HCT116 (cell line): Measurements from ENCODE around the gene PIK3CA.

Source experiments
- CEBPB ChIP-seq: IDR thresholded peaks from 2 replicates; pipeline ENCODE4 v1.6.1; 2012; ENCODE audit warnings: low read depth
- EZH2 ChIP-seq: fragments of 200-600 bp; sonication (generic); IDR thresholded peaks from 2 replicates; pipeline ENCODE4 v1.6.1; 2017; ENCODE audit warnings: antibody characterized with exemption, mixed run types
- EZH2phosphoT487 ChIP-seq: fragments of 200-600 bp; IDR thresholded peaks from 2 replicates; pipeline ENCODE4 v1.6.1; 2018; ENCODE audit warnings: antibody characterized with exemption, borderline replicate concordance
- FOSL1 ChIP-seq: IDR thresholded peaks from 2 replicates; pipeline ENCODE4 v1.6.1; 2012; ENCODE audit warnings: low read depth
- POLR2A ChIP-seq: IDR thresholded peaks from 2 replicates; pipeline ENCODE4 v1.7.0; 2011; ENCODE audit warnings: borderline replicate concordance; ENCODE audit not compliant: insufficient read depth, insufficient read length; ENCODE audit errors: extremely low read depth
- RAD21 ChIP-seq: IDR thresholded peaks from 2 replicates; pipeline ENCODE4 v1.6.1; 2012; ENCODE audit warnings: low read depth, mild to moderate bottlenecking
- ZFX ChIP-seq: fragments of 450-650 bp; IDR thresholded peaks from 2 replicates; pipeline ENCODE4 v1.6.1; 2017
- TF ChIP-seq, protein P1 (sequence below), 3 experiments: fragments of 200-600 bp in 1 of 3; sonication (generic) in 1 of 3; IDR thresholded peaks in 2 of 3; conservative IDR thresholded peaks in 1 of 3; 2 replicates each; pipeline ENCODE4 v1.5.1; 2012 to 2017; ENCODE audit warnings: low read depth in 2 of 3, low read length in 2 of 3, antibody characterized with exemption in 1 of 3, borderline replicate concordance in 1 of 3, control low read depth in 1 of 3, mild to moderate bottlenecking in 1 of 3, mixed read lengths in 1 of 3, mixed run types in 1 of 3, moderate library complexity in 1 of 3; ENCODE audit not compliant: insufficient read depth in 1 of 3
- TF ChIP-seq, protein P2 (sequence below): IDR thresholded peaks from 2 replicates; pipeline ENCODE4 v1.6.1; 2012; ENCODE audit warnings: low read depth

DNA sequence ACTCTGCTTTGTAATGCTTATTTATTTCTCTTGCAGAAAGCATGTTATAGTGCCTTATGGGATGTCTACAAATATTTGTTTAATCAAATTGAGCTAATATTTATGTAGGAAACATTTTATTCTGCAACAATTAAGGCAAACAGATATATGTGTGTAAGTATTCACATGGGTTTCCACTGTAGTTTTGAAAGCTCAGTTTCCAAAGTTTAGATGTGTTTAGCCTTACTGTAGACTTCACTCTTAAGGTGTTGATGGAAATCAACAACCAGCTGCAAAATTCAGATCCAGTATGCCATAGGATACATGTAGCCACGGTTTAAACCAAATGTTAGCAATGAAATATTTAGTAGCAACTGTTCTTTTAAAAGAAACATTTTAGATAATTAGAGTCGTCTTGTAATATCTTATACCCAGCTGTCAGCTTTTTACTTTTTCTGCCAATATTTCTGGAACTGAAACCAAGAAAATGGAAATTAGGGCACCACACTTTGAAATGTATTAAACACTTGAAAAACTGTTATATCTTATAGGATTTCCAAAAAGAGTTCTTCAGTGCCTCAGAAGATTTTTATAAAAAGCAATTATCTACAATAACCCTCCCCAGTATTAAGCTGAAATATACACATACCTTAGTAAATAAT, 18.5 kb downstream of the PIK3CA start:
- no peak for TF ChIP-seq POLR2A
- TF ChIP-seq, protein P1, sequence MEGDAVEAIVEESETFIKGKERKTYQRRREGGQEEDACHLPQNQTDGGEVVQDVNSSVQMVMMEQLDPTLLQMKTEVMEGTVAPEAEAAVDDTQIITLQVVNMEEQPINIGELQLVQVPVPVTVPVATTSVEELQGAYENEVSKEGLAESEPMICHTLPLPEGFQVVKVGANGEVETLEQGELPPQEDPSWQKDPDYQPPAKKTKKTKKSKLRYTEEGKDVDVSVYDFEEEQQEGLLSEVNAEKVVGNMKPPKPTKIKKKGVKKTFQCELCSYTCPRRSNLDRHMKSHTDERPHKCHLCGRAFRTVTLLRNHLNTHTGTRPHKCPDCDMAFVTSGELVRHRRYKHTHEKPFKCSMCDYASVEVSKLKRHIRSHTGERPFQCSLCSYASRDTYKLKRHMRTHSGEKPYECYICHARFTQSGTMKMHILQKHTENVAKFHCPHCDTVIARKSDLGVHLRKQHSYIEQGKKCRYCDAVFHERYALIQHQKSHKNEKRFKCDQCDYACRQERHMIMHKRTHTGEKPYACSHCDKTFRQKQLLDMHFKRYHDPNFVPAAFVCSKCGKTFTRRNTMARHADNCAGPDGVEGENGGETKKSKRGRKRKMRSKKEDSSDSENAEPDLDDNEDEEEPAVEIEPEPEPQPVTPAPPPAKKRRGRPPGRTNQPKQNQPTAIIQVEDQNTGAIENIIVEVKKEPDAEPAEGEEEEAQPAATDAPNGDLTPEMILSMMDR (IDR thresholded peaks at IDR 0.05 in 2 of 3, conservative IDR thresholded peaks at IDR 0.05 in 1 of 3; ENCODE audit: borderline replicate concordance in 1 of 3, insufficient read depth in 1 of 3, low read depth in 2 of 3, low read length in 2 of 3): no peak
- no peak for TF ChIP-seq CEBPB
- no peak for TF ChIP-seq ZFX
- TF ChIP-seq, protein P2, sequence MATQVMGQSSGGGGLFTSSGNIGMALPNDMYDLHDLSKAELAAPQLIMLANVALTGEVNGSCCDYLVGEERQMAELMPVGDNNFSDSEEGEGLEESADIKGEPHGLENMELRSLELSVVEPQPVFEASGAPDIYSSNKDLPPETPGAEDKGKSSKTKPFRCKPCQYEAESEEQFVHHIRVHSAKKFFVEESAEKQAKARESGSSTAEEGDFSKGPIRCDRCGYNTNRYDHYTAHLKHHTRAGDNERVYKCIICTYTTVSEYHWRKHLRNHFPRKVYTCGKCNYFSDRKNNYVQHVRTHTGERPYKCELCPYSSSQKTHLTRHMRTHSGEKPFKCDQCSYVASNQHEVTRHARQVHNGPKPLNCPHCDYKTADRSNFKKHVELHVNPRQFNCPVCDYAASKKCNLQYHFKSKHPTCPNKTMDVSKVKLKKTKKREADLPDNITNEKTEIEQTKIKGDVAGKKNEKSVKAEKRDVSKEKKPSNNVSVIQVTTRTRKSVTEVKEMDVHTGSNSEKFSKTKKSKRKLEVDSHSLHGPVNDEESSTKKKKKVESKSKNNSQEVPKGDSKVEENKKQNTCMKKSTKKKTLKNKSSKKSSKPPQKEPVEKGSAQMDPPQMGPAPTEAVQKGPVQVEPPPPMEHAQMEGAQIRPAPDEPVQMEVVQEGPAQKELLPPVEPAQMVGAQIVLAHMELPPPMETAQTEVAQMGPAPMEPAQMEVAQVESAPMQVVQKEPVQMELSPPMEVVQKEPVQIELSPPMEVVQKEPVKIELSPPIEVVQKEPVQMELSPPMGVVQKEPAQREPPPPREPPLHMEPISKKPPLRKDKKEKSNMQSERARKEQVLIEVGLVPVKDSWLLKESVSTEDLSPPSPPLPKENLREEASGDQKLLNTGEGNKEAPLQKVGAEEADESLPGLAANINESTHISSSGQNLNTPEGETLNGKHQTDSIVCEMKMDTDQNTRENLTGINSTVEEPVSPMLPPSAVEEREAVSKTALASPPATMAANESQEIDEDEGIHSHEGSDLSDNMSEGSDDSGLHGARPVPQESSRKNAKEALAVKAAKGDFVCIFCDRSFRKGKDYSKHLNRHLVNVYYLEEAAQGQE: no peak
- no peak for TF ChIP-seq EZH2
- no peak for TF ChIP-seq EZH2phosphoT487
- no peak for TF ChIP-seq RAD21
- no peak for TF ChIP-seq FOSL1
